AG09319 (cell line): ENCODE data around the gene PCED1B.
"Not testable (repeated sequence)": the region's sequence is repeated elsewhere in the genome, so short reads cannot be mapped to it uniquely, and the experiment has no call there.

Source experiments
- DNase-seq: peaks from one replicate; pipeline ENCODE4 v3.0.0-alpha.2; 2010; ENCODE audit warnings: low read depth; ENCODE audit errors: extremely low read depth
- CTCF ChIP-seq: IDR thresholded peaks from 2 replicates; pipeline ENCODE4 v1.5.1; 2011; ENCODE audit warnings: low read depth, mild to moderate bottlenecking, inconsistent platforms, low read length, moderate library complexity

The PCED1B gene

GRCh38 chr12:47035484-47035883 lies 43.9 kb upstream of the PCED1B start:
- no peak for DNase-seq
- no peak for TF ChIP-seq CTCF

DNA sequence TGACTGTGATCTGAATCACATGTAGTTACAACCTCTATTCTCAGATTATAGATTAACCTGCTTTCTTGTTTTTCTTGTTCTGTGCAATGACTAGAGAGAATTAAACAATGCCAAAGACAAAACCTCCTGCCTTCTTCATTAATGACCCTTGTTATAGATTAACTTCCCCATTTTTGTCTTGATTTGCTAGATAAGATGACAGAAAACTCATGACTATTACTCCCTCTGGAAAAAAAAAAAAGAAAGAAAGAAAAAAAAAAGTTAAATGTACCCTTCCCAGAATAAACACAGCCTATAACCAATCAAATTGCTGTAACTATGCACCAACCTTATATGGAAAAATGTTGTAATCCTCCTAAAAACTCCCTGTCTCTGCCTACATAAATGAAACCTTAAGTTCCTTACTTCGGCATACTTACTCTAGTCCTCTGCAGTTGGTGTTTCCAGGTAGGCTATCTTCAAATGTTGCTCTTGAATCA lies 41.1 kb upstream of the PCED1B start:
- no peak for TF ChIP-seq CTCF
- DNase-seq, result no peak

DNA sequence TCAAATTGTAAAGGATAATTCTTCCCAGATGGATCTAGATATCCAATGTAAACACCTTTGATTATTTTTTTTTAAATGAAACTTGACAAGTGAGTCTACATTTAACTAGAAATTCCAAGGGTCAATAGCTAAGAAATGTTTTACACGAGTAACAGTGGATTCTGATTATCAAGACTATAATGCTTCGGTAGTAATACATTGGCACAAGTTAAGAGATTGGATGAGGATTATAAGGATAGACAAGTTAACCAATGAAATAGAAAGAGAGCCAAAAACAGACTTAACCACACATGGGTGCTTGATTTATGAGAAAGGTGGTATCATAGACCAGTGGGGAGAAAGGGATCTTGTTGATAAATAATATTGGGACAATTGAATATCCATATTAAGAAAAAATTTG lies 40.3 kb upstream of the PCED1B start:
- no peak for TF ChIP-seq CTCF
- no peak for DNase-seq

DNA sequence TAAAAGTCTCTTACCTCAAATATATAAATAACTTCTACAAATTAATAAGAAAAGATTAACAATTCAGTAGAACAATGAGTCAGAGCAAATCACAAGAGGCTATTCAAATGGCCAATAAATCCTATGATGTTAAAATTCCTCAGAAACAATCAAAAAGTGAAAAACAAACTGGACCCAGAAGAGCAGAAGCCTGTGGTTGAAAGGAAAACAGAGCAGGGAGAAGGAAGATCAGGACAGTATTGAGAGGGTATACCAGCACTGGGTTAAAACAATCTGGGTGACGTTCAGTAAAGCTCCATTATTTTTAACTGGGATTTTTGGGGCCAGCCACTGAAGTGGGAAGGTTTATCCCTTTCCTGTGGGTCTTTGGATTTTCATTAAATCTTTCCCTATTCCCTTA lies 39.7 kb upstream of the PCED1B start:
- TF ChIP-seq CTCF, result no peak
- no peak for DNase-seq

GRCh38 chr12:47041327-47041726 lies 38.1 kb upstream of the PCED1B start:
- TF ChIP-seq CTCF, result no peak
- no peak for DNase-seq

DNA sequence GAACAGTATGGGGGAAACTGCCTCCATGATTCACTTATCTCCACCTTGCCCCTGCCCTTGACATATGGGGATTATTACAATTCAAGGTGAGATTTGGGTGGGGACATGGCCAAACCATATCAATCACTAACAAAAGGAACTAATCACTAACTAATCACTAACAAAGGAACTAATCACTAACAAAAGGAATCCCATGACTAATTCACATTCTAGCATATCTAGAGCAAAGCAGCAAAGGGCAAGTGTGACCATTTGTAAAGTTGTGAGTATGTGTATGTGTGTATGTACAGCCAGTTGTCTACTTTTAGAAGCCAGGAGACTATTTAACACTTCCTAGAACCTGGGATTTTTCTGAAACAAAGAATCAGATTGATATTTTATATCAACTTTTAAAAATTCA lies 30.9 kb upstream of the PCED1B start:
- TF ChIP-seq CTCF, result no peak
- no peak for DNase-seq

DNA sequence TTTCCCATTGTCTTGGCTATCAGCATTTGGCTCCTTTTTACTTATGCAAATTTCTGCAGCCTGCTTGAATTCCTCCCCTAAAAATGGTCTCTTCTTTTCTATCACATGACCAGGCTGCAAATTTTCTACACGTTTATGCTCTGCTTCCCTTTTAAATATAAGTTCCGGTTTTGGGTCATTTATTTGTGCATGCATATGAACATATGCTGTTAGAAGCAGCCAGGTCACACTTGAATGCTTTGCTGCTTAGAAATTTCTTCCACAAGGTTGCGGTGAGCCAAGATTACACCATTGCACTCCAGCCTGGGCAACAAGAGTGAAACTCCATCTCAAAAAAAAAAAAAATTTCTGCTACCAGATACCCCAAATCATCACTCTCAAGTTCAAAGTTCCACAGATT lies 28.1 kb upstream of the PCED1B start:
- not testable (repeated sequence) for DNase-seq

- no peak for DNase-seq
- no peak for TF ChIP-seq CTCF
Measured at GRCh38 chr12:47052274-47052673, 27.1 kb upstream of the PCED1B start.
